HK-2 (cell line): ENCODE data around the gene DUSP8.
"Not testable (repeated sequence)": the region's sequence is repeated elsewhere in the genome, so short reads cannot be mapped to it uniquely, and the experiment has no call there.

Experiments
- DNase-seq: peaks from one replicate; pipeline ENCODE4 v3.0.0-alpha.2; 2018; ENCODE audit not compliant: unreplicated experiment

Gene DUSP8

GRCh38 chr11:1589191-1589963 lies 17.3 kb upstream of the DUSP8 start:
- not testable (repeated sequence) for DNase-seq

- DNase-seq: no peak
Observed at GRCh38 chr11:1586699-1587098, 14.6 kb upstream of the DUSP8 start.

- not testable (repeated sequence) for DNase-seq
Observed at GRCh38 chr11:1584661-1585370, 12.7 kb upstream of the DUSP8 start, which contains the start of gene KRTAP5-1. Gene KRTAP5-1 (minus strand): TSS chr11:1585283. CDS start chr11:1585249, 34 bp downstream.

- DNase-seq: not testable (repeated sequence)
Observed at GRCh38 chr11:1582909-1583308, 10.8 kb upstream of the DUSP8 start.

- no peak for DNase-seq
Observed at GRCh38 chr11:1581976-1582375, 9.9 kb upstream of the DUSP8 start.

- no peak for DNase-seq
Observed at GRCh38 chr11:1576825-1577224, 4.8 kb upstream of the DUSP8 start.

- DNase-seq: not testable (repeated sequence)
Observed at GRCh38 chr11:1575756-1576155, 3.7 kb upstream of the DUSP8 start.

GRCh38 chr11:1574933-1575242 lies 2.8 kb upstream of the DUSP8 start:
- no peak for DNase-seq

- DNase-seq: peak; percentile 45
Observed at GRCh38 chr11:1574238-1574932, 2.3 kb upstream of the DUSP8 start.

GRCh38 chr11:1573903-1574237 lies 1.8 kb upstream of the DUSP8 start:
- peak; percentile 36 for DNase-seq

GRCh38 chr11:1573077-1573902 lies 1.2 kb upstream of the DUSP8 start:
- peak; percentile 29 for DNase-seq

- no peak for DNase-seq
Observed at GRCh38 chr11:1571760-1572196, 293 bp downstream of the DUSP8 start.

- no peak for DNase-seq
Observed at GRCh38 chr11:1570896-1571759, 943 bp downstream of the DUSP8 start.

GRCh38 chr11:1570531-1570895 lies 1.6 kb downstream of the DUSP8 start:
- no peak for DNase-seq

- no peak for DNase-seq
Observed at GRCh38 chr11:1570001-1570453, 2.0 kb downstream of the DUSP8 start.

- no peak for DNase-seq
Observed at GRCh38 chr11:1569251-1569780, 2.8 kb downstream of the DUSP8 start.

- no peak for DNase-seq
Observed at GRCh38 chr11:1568441-1568911, 3.6 kb downstream of the DUSP8 start.

- no peak for DNase-seq
Observed at GRCh38 chr11:1567721-1568100, 4.4 kb downstream of the DUSP8 start.

GRCh38 chr11:1567052-1567720 lies 4.9 kb downstream of the DUSP8 start:
- no peak for DNase-seq
